Testis (tissue), 3 donors: ENCODE results near the gene C7. TPM values are rescaled to one million over a fixed set of nuclear protein-coding genes. Genes with fewer than 3 reads are reported as not detected.
"Not testable (repeated sequence)": the region's sequence is repeated elsewhere in the genome, so short reads cannot be mapped to it uniquely, and the experiment has no call there.

Experiments used
- DNase-seq: peaks from one replicate; pipeline ENCODE4 v3.0.0-alpha.2; 2019
- H3K27ac ChIP-seq, 2 donors: fragments of 200-600 bp; sonication (generic); one replicate each; pipeline ENCODE4 v1.5.1; 2019
- H3K27me3 ChIP-seq: fragments of 200-600 bp; sonication (generic); one replicate; pipeline ENCODE4 v1.5.1; 2019
- H3K36me3 ChIP-seq: fragments of 200-600 bp; sonication (generic); one replicate; pipeline ENCODE4 v1.5.1; 2017; ENCODE audit warnings: low read depth; ENCODE audit errors: missing control alignments
- H3K4me1 ChIP-seq: fragments of 200-600 bp; sonication (generic); one replicate; pipeline ENCODE4 v1.5.1; 2019
- H3K4me3 ChIP-seq, 2 donors: fragments of 200-600 bp; sonication (generic); one replicate each; pipeline ENCODE4 v1.5.1; 2017 to 2019
- H3K9me3 ChIP-seq: fragments of 200-600 bp; sonication (generic); one replicate; pipeline ENCODE4 v1.5.1; 2017
- CTCF ChIP-seq, 3 experiments: fragments of 450-650 bp in 2 of 3; fragments of 200-600 bp in 1 of 3; sonication (generic) in 1 of 3; IDR thresholded peaks; one replicate each; pipeline ENCODE4 v1.5.1; 2016 to 2019; ENCODE audit warnings: antibody characterized with exemption in 3 of 3, mild to moderate bottlenecking in 2 of 3, moderate library complexity in 1 of 3
- POLR2A ChIP-seq: fragments of 450-650 bp; IDR thresholded peaks from one replicate; pipeline ENCODE4 v1.6.1; 2017; ENCODE audit warnings: antibody characterized with exemption, mild to moderate bottlenecking, moderate library complexity
- WGBS, 2 donors: methylation state at CpG; one replicate each; pipeline ENCODE4 v1.1.5; 2018; 5-methylcytosine and 5-hydroxymethylcytosine counted together
- intact Hi-C: fragments of 100-400 bp; cut with DNase I; formaldehyde crosslinking; loops from one replicate; pipeline ENCODE4 v1.15.1; 2023; ENCODE audit warnings: low total_unique reads
- polyA plus RNA-seq: library from polyadenylated mRNA; stranded (reverse); fragments of 350-450 nt; fragmentation: Illumina TruSeq; extraction: RNeasy Lipid Tissue Mini Kit (QIAGEN cat#74804); gene quantifications from one replicate; pipeline ENCODE4 v1.2.3, GENCODE V29; 2014; ENCODE audit warnings: low read depth, low replicate concordance; ENCODE audit not compliant: insufficient read depth
- total RNA-seq, 2 donors: library from RNA; depleted of rRNA; stranded (reverse); fragments of >200 nt; gene quantifications; one replicate each; pipeline ENCODE4 v1.2.3, GENCODE V29; 2016

C7 gene
- total and polyA plus RNA-seq, 3 donors from 2014 or later: 147 to 330 (median 165) TPM

GRCh38 chr5:40879163-40879942 lies 29.9 kb upstream of the C7 start:
- Histone ChIP-seq H3K27me3 (no peaks in the 10 kb centered on the region), H3K27ac (no peak overlapping the region), H3K4me1 (no peaks in the 10 kb centered on the region), H3K9me3 (no peaks in the 10 kb centered on the region), H3K36me3 (no peaks in the 10 kb centered on the region), H3K4me3 (no peak overlapping the region)
- TF ChIP-seq POLR2A (no peak), CTCF (IDR thresholded peaks at IDR 0.05) (peak; percentile 8 to 61 (median 33))
- 26 to 27% methylated on average over 10 of the region's 10 CpGs for WGBS, 2 donors
- DNase-seq: no peak
- intact Hi-C loops: no loop called here

GRCh38 chr5:40882291-40882690 lies 27.0 kb upstream of the C7 start:
- intact Hi-C loops: no loop called here
- TF ChIP-seq CTCF (IDR thresholded peaks at IDR 0.05) (no peak), POLR2A (no peak)
- WGBS, 2 donors: 95 to 100% methylated on average over 3 to 4 of the region's 4 CpGs
- Histone ChIP-seq H3K4me3 (no peak overlapping the region), H3K27ac (no peak overlapping the region), H3K36me3 (no peaks in the 10 kb centered on the region), H3K4me1 (no peaks in the 10 kb centered on the region), H3K9me3 (no peaks in the 10 kb centered on the region), H3K27me3 (no peaks in the 10 kb centered on the region)
- DNase-seq: no peak

- 59 to 80% methylated on average over 1 of the region's 1 CpG for WGBS, 2 donors
- H3K9me3 ChIP-seq, DNase-seq, H3K27me3 ChIP-seq, H3K4me3 ChIP-seq, H3K4me1 ChIP-seq, H3K36me3 ChIP-seq, H3K27ac ChIP-seq, intact Hi-C loops: not testable (repeated sequence)
Observed at GRCh38 chr5:40883051-40883450, 26.2 kb upstream of the C7 start.

GRCh38 chr5:40895440-40896425 lies 13.6 kb upstream of the C7 start:
- H3K9me3 ChIP-seq, H3K4me1 ChIP-seq, intact Hi-C loops, H3K36me3 ChIP-seq, H3K4me3 ChIP-seq, H3K27ac ChIP-seq, DNase-seq, H3K27me3 ChIP-seq: not testable (repeated sequence)
- 82 to 93% methylated on average over 5 to 10 of the region's 10 CpGs for WGBS, 2 donors

- H3K9me3 ChIP-seq: no peaks in the 10 kb centered on the region
- H3K27ac ChIP-seq: peak overlapping the region; percentile 45 to 68
- DNase-seq: peak; percentile 90
- intact Hi-C loops: no loop called here
- peaks cover 4% of the 10 kb centered on the region for H3K4me1 ChIP-seq
- no peaks in the 10 kb centered on the region for H3K27me3 ChIP-seq
- H3K4me3 ChIP-seq: no peak overlapping the region
- 41 to 44% methylated on average over 7 of the region's 7 CpGs for WGBS, 2 donors
- no peaks in the 10 kb centered on the region for H3K36me3 ChIP-seq
- TF ChIP-seq POLR2A: no peak
- TF ChIP-seq CTCF (IDR thresholded peaks at IDR 0.05): peak; percentile 89 to 96 (median 90)
Observed at GRCh38 chr5:40904205-40904993, 4.9 kb upstream of the C7 start.
